Measurements from ENCODE around the gene THSD7B. TPM values are rescaled to one million over a fixed set of nuclear protein-coding genes. Genes with fewer than 3 reads are reported as not detected.
"Not testable (repeated sequence)": the region's sequence is repeated elsewhere in the genome, so short reads cannot be mapped to it uniquely, and the experiment has no call there.

THSD7B gene
- total RNA-seq, 2 donors from 2014 or later, result 0.16 to 0.88 TPM

- intact Hi-C loops (cut with DNase I), result no loop called here
- ATAC-seq (no peak), DNase-seq (no peak)
Measured at GRCh38 chr2:137547842-137548241, 782.5 kb downstream of the THSD7B start.

- intact Hi-C loops (cut with DNase I), result no loop called here
- ATAC-seq (peak in 1 of 2 donors; percentile 59), DNase-seq (no peak)
Measured at GRCh38 chr2:137566387-137566786, 801.0 kb downstream of the THSD7B start.

DNA sequence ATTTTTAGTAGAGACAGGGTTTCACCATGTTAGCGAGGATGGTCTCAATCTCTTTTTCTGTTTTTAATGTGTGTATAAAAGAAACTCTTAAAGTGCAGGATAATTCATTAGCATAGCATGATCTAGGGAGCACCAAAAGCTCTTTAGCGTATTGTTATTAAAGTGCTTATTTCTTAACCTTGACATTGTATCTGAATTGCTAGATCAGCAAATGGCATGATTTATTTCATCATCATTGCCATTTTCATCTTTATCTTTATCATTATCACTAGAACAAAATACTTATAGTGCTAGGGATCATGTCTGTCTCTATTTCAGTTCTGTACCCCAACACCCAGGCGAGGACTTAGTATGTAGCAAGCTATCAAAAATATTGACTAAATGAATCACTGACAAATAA lies 805.1 kb downstream of the THSD7B start:
- DNase-seq (no peak), ATAC-seq (no peak)
- intact Hi-C loops (cut with DNase I), result no loop called here

DNA sequence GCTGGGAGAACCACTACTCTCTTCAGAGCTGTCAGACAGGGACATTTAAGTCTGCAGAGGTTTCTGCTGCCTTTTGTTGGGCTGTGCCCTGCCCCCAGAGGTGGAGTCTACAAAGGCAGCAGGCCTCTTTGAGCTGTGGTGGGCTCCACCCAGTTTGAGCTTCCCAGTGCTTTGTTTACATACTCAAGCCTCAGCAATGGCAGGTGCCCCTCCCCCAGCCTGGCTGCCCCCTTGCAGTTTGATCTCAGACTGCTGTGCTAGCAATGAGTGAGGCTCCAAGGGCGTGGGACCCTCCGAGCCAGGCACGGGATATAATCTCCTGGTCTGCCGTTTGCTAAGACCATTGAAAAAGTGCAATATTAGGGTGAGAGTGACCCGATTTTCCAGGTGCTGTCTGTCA lies 822.5 kb downstream of the THSD7B start:
- DNase-seq; intact Hi-C loops (cut with DNase I): not testable (repeated sequence)

GRCh38 chr2:137588578-137588977 lies 823.2 kb downstream of the THSD7B start:
- DNase-seq; ATAC-seq; intact Hi-C loops (cut with DNase I): not testable (repeated sequence)

More for the DNA sequence above, 822.5 kb downstream of the THSD7B start:
- ATAC-seq, result not testable (repeated sequence)

GRCh38 chr2:137590102-137590501 lies 824.8 kb downstream of the THSD7B start:
- no peak for DNase-seq
- intact Hi-C loops (cut with DNase I), result no loop called here
- ATAC-seq, result no peak

DNA sequence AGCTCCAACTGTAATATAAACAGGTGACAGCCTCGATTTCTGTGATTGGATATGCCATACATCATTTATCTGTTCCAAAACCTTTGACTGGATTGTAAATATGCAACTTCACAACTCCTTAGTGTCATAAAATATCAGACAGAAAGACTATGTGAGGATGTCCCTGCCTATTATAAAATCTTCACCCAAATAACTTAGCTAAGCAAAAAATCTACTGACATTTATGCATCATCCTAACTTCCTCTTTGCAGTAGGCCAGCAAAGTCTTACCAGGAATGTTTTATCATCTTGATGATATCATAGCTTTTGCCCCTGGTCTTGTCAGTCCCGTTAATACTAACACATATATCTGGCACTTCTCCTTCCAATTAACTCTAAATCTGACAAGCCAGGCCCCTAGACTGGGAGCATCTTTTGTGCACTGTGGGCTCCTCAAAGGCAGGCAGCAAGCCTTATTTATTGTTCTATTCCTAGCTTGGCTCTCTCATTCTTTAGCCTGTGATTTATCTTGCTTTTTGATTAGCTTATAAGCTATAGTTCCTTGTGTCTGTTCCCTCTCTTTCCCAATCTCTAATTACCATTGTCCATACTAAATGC lies 842.5 kb downstream of the THSD7B start:
- DNase-seq, result no peak
- intact Hi-C loops (cut with DNase I), result no loop called here
- ATAC-seq, result no peak

GRCh38 chr2:137638932-137639331 lies 873.6 kb downstream of the THSD7B start:
- DNase-seq (no peak), ATAC-seq (no peak)
- intact Hi-C loops (cut with DNase I), result no loop called here

DNA sequence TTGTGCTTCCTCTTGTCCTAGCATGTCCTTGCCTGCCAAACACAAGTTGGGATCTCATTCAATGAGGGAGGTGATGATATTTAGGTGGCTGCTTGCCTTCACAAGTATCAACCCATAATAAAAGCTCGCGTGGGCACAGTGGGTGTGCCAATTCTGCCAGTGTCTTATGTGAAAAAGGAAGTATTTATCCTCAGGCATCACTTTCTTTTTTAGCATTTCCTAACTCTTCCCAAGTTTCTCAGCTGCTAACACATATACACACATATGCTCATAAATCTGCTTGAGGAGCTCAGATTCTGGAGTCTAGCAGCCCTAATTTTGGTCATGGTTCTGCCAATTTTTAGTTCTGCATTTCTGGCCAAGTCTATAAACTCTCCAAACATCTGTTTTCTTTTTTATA lies 879.4 kb downstream of the THSD7B start:
- ATAC-seq (peak in 1 of 2 donors; percentile 41), DNase-seq (no peak)
- intact Hi-C loops (cut with DNase I), result no loop called here

- no peak for DNase-seq
- intact Hi-C loops (cut with DNase I), result no loop called here
Measured at GRCh38 chr2:137654046-137654445, 888.7 kb downstream of the THSD7B start.

GRCh38 chr2:137655814-137656213 lies 890.5 kb downstream of the THSD7B start:
- no peak for DNase-seq
- intact Hi-C loops (cut with DNase I), result no loop called here
- ATAC-seq, result no peak

More at GRCh38 chr2:137654046-137654445, 888.7 kb downstream of the THSD7B start:
- no peak for ATAC-seq

- ATAC-seq (no peak), DNase-seq (no peak)
- intact Hi-C loops (cut with DNase I), result no loop called here
Measured at GRCh38 chr2:137658433-137658832, 893.1 kb downstream of the THSD7B start.

- ATAC-seq, result no peak
- no peak for DNase-seq
- intact Hi-C loops (cut with DNase I), result no loop called here
Measured at GRCh38 chr2:137659616-137660015, 894.3 kb downstream of the THSD7B start.

GRCh38 chr2:137670111-137670510 lies 904.8 kb downstream of the THSD7B start:
- intact Hi-C loops (cut with DNase I), result no loop called here
- ATAC-seq (no peak), DNase-seq (no peak)

- intact Hi-C loops (cut with DNase I), result no loop called here
- ATAC-seq (peak; percentile 58 to 90), DNase-seq (no peak)
Measured at GRCh38 chr2:137672989-137673552, 907.7 kb downstream of the THSD7B start.

DNA sequence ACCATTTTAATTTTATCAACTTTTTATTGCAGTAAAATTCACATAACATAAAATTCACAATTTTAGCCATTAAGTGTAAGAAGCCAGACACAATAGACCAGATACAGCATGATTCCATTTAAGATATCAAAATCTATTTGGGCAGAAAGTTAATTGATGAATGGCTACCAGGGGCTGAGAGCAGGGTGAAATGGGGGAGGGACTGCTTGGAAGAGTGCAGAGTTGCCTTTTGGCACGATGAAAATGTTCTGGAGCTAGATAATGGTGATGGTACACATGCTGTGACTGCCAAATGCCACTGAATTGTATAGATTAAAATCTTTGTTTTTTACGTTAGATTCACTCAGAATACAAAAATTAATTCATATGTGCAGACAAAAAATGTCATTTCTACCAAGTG lies 909.6 kb downstream of the THSD7B start:
- ATAC-seq (no peak), DNase-seq (no peak)
- intact Hi-C loops (cut with DNase I), result no loop called here

GRCh38 chr2:137675584-137676327 lies 910.4 kb downstream of the THSD7B start:
- no peak for DNase-seq
- no peak for ATAC-seq
- intact Hi-C loops (cut with DNase I), result no loop called here

DNA sequence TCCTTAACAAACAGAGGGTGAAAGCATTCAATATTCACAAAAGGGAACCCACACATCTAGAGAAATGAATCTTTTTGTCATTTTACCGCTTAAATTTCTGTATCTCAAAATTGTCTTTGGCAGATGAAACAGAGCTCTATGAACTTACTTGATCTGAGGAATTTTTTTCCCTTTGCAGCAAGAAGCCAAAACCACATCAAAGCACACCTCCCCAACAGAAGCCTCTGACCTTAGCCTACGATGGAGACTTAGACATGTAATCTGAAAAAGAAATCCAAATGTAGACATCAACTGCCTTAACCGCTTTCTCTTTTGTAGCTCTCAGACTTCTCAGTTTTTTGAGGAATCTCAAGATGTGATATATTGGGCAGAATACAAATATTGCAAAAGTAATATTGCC lies 911.0 kb downstream of the THSD7B start:
- DNase-seq, result no peak
- no peak for ATAC-seq
- intact Hi-C loops (cut with DNase I), result no loop called here

DNA sequence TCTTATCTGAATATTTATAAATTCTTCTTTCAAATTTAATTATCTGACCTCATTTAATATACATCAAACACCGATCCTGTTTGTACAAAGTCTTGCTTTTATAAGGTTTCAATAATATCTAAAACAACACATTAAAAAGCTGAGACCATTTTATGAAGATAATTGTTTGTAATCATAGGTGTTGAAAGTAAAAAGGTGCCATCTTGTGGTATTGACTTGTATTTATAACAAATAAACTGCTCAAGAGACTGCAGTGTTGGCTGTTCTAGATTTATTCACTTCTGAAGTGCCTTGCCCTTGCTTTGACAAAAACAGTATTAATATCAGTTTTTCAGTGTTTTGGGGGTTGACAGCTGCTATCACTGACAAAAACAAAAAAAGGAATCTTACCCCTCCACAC lies 912.1 kb downstream of the THSD7B start:
- intact Hi-C loops (cut with DNase I), result no loop called here
- ATAC-seq (no peak), DNase-seq (no peak)

DNA sequence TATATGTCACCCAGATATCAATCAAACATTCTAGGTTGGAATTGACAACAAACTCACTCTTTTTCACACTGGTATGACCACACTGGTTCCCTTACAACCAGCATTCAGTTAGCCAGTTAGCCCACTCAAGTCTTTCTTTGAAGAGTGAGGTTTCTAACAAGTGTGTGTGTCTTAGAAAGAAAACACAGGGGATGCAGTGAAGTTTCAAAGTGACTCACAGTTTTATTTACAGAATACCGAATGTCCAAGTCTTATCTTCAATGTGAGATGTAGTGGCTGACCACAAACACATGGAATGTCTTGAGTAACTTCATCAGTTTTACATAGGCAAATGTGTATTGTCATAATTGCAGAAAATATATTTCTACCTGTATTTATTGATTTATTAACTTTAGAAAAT lies 924.2 kb downstream of the THSD7B start:
- DNase-seq, result no peak
- ATAC-seq, result no peak
- intact Hi-C loops (cut with DNase I), result no loop called here

- ATAC-seq (no peak), DNase-seq (no peak)
- intact Hi-C loops (cut with DNase I), result no loop called here
Measured at GRCh38 chr2:137693534-137693933, 928.2 kb downstream of the THSD7B start.

Data from left cardiac atrium (tissue), 4 donors.